PC-9 (cell line): ENCODE measurements around the gene PYROXD2. TPM values are rescaled to one million over a fixed set of nuclear protein-coding genes. Genes with fewer than 3 reads are reported as not detected.

ENCODE experiments used
- BruUV-seq: library from RNA; stranded (reverse); fragments of 400-500 nt; replicated peaks from 2 replicates; lab custom pipeline; 2021; lab: Mats Ljungman, UMichigan
- CTCF ChIA-PET: fragments of 300-600 bp; sonication (Branson Sonifier 250); formaldehyde crosslinking; loops from one replicate; lab custom pipeline; 2022; ENCODE audit warnings: antibody characterized with exemption; lab: Charles Lee
- POLR2A ChIA-PET: fragments of 300-600 bp; sonication (Branson Sonifier 250); formaldehyde crosslinking; loops from one replicate; lab custom pipeline; 2022; ENCODE audit warnings: antibody characterized with exemption; ENCODE audit not compliant: unreplicated experiment; lab: Charles Lee
- DNase-seq, 2 experiments: peaks; one replicate each; pipeline versions ENCODE4 v3.0.0 to v3.0.0-alpha.2; 2015 to 2022; ENCODE audit warnings: mixed read lengths in 1 of 2
- H2AFZ ChIP-seq: fragments of 200-600 bp; sonication (generic); 2 replicates; pipeline ENCODE4 v1.8.1; 2017; ENCODE audit warnings: antibody characterized with exemption
- H3F3A ChIP-seq: fragments of 200-600 bp; sonication (generic); 2 replicates; pipeline ENCODE4 v1.8.1; 2017; ENCODE audit warnings: antibody characterized with exemption, mild to moderate bottlenecking, low read depth; ENCODE audit not compliant: insufficient read depth
- H3K27ac ChIP-seq: fragments of 200-600 bp; sonication (generic); 2 replicates; pipeline ENCODE4 v1.6.1; 2016; ENCODE audit warnings: mixed run types
- H3K27me3 ChIP-seq: fragments of 200-600 bp; sonication (generic); 2 replicates; pipeline ENCODE4 v1.6.1; 2016; ENCODE audit warnings: low read depth, mixed run types; ENCODE audit not compliant: insufficient read depth
- H3K36me3 ChIP-seq: fragments of 200-600 bp; sonication (generic); 2 replicates; pipeline ENCODE4 v1.6.1; 2016; ENCODE audit warnings: low read depth, mixed run types
- H3K4me1 ChIP-seq: fragments of 200-600 bp; sonication (generic); replicated peaks from 2 replicates; pipeline ENCODE4 v1.6.1; 2016; ENCODE audit warnings: mixed run types; ENCODE audit not compliant: insufficient read depth
- H3K4me2 ChIP-seq: fragments of 200-600 bp; sonication (generic); 2 replicates; pipeline ENCODE4 v1.6.1; 2017; ENCODE audit warnings: mixed run types
- H3K4me3 ChIP-seq: fragments of 200-600 bp; sonication (generic); 2 replicates; pipeline ENCODE4 v1.6.1; 2016; ENCODE audit warnings: mixed run types
- H3K79me2 ChIP-seq: fragments of 200-600 bp; sonication (generic); 2 replicates; pipeline ENCODE4 v1.6.1; 2017; ENCODE audit warnings: low read depth, mixed run types
- H3K9me2 ChIP-seq: fragments of 200-600 bp; sonication (generic); 2 replicates; pipeline ENCODE4 v1.8.1; 2017; ENCODE audit warnings: mild to moderate bottlenecking; ENCODE audit not compliant: insufficient read depth
- H3K9me3 ChIP-seq: fragments of 200-600 bp; sonication (generic); 2 replicates; pipeline ENCODE4 v1.8.1; 2016; ENCODE audit warnings: low read depth; ENCODE audit not compliant: insufficient read depth
- H4K20me1 ChIP-seq: fragments of 200-600 bp; sonication (generic); 2 replicates; pipeline ENCODE4 v1.8.1; 2017; ENCODE audit not compliant: insufficient read depth
- CTCF ChIP-seq: fragments of 200-600 bp; sonication (generic); conservative IDR thresholded peaks from 2 replicates; pipeline ENCODE4 v1.6.1; 2017; ENCODE audit warnings: mixed run types, antibody characterized with exemption, mild to moderate bottlenecking, moderate library complexity
- EZH2 ChIP-seq: fragments of 200-600 bp; sonication (generic); IDR thresholded peaks from 2 replicates; pipeline ENCODE4 v1.8.0; 2017; ENCODE audit warnings: antibody characterized with exemption, low read depth
- intact Hi-C: fragments of 100-400 bp; cut with micrococcal nuclease; formaldehyde crosslinking; loops from one replicate; pipeline ENCODE4 v1.10.0; 2022; ENCODE audit not compliant: unreplicated experiment
- total RNA-seq: library from RNA; stranded (reverse); gene quantifications from 2 replicates; pipeline ENCODE4 v1.2.3, GENCODE V29; 2021

Gene PYROXD2
- total RNA-seq, 1 experiment from 2014 or later = 28.0 TPM

- BruUV-seq = TSS peak; percentile 79
- ChIA-PET POLR2A (interaction anchor here (0.5 kb wide), 2 partner anchors 14 to 1260 kb away, joined by 4 to 11 read pairs; no protein-coding TSS in a partner anchor), CTCF (no interaction called here)
- intact Hi-C loops = loop anchor here (2.0 to 5.0 kb wide), 2 partner anchors 39 to 94 kb away; partner anchors contain the start of gene LOXL4
- Histone ChIP-seq H2AFZ (peak overlapping the region; percentile 40; the same call in 1 of the 2 replicates), H4K20me1 (no peaks in the 10 kb centered on the region), H3K27me3 (no peaks in the 10 kb centered on the region), H3K27ac (peak overlapping the region; percentile 70), H3K4me3 (peak overlapping the region; percentile 34; the same call in 1 of the 2 replicates), H3K4me2 (peak overlapping the region; percentile 60), H3K79me2 (no peaks in the 10 kb centered on the region), H3F3A (peaks cover 22% of the 10 kb centered on the region), H3K9me2 (no peaks in the 10 kb centered on the region), H3K9me3 (no peaks in the 10 kb centered on the region), H3K36me3 (no peaks in the 10 kb centered on the region), H3K4me1 (peaks cover 59% of the 10 kb centered on the region)
- TF ChIP-seq EZH2 (no peak), CTCF (no peak)
- peak; percentile 74 to 94 for DNase-seq
Observed at GRCh38 chr10:98361131-98362025, 53.6 kb downstream of the PYROXD2 start.

- no peaks in the 10 kb centered on the region for H3K36me3 ChIP-seq
- POLR2A ChIA-PET = no interaction called here
- no peaks in the 10 kb centered on the region for H4K20me1 ChIP-seq
- H3K9me2 ChIP-seq = no peaks in the 10 kb centered on the region
- TF ChIP-seq EZH2 (no peak), CTCF (no peak)
- no peaks in the 10 kb centered on the region for H3K9me3 ChIP-seq
- H3K4me3 ChIP-seq = no peak overlapping the region
- H2AFZ ChIP-seq = no peak overlapping the region
- no peak for DNase-seq
- intact Hi-C loops = no loop called here
- H3K27ac ChIP-seq = no peak overlapping the region
- no TSS peak for BruUV-seq
- H3K4me1 ChIP-seq = peaks cover 19% of the 10 kb centered on the region
- CTCF ChIA-PET = no interaction called here
- H3K27me3 ChIP-seq = no peaks in the 10 kb centered on the region
- no peaks in the 10 kb centered on the region for H3K79me2 ChIP-seq
- no peaks in the 10 kb centered on the region; the same call in 1 of the 2 replicates for H3F3A ChIP-seq
- no peak overlapping the region for H3K4me2 ChIP-seq
Observed at GRCh38 chr10:98357194-98357822, 57.7 kb downstream of the PYROXD2 start.

GRCh38 chr10:98354491-98354890 is 60.5 kb downstream of the PYROXD2 start:
- no peak for DNase-seq
- no peak for TF ChIP-seq EZH2
- TF ChIP-seq CTCF = no peak
- BruUV-seq = no TSS peak
- ChIA-PET POLR2A (no interaction called here), CTCF (no interaction called here)
- Histone ChIP-seq H3F3A (no peaks in the 10 kb centered on the region), H3K4me2 (no peak overlapping the region), H3K79me2 (no peaks in the 10 kb centered on the region), H4K20me1 (no peaks in the 10 kb centered on the region), H3K4me1 (no peaks in the 10 kb centered on the region), H2AFZ (no peak overlapping the region), H3K27me3 (no peaks in the 10 kb centered on the region), H3K9me3 (no peaks in the 10 kb centered on the region), H3K36me3 (no peaks in the 10 kb centered on the region), H3K27ac (no peak overlapping the region), H3K9me2 (no peaks in the 10 kb centered on the region), H3K4me3 (no peak overlapping the region)
- intact Hi-C loops = no loop called here
